Measurements from ENCODE around the gene TSR2.

The TSR2 gene

GRCh38 chrX:54439960-54440871 lies at the start of gene TSR2:
TSS of gene TSR2 (plus strand) at chrX:54440404. CDS start at chrX:54440422, 18 bp downstream.
- peak within 1 kb of the TSS; percentile 70; the same call in 1 of the 2 replicates for H3K27ac ChIP-seq (ENCODE audit: low read depth, low read length)
- no peaks in the 10 kb centered on the region for H3K27me3 ChIP-seq (ENCODE audit: control insufficient read depth, insufficient read depth, low read length)
- H3K9me3 ChIP-seq (ENCODE audit: control insufficient read depth, insufficient read depth, low read depth, low read length) = no peaks in the 10 kb centered on the region; the same call in 1 of the 2 replicates
- H3K4me3 ChIP-seq (ENCODE audit: low read depth, low read length) = peak within 1 kb of the TSS; percentile 90
- H3K36me3 ChIP-seq (ENCODE audit: control insufficient read depth, insufficient read depth, low read length) = peaks cover 30% of the 10 kb centered on the region
- H3K4me1 ChIP-seq (ENCODE audit: control insufficient read depth, insufficient read depth, low read length) = no peaks in the 10 kb centered on the region
- H3K9ac ChIP-seq (ENCODE audit: low read length) = peak within 1 kb of the TSS; percentile 91

- H3K27me3 ChIP-seq (ENCODE audit: control insufficient read depth, insufficient read depth, low read length) = no peaks in the 10 kb centered on the region
- peaks cover 3% of the 10 kb centered on the region; the same call in 1 of the 2 replicates for H3K4me1 ChIP-seq (ENCODE audit: control insufficient read depth, insufficient read depth, low read length)
- no peak overlapping the region for H3K27ac ChIP-seq (ENCODE audit: low read depth, low read length)
- no peak overlapping the region for H3K4me3 ChIP-seq (ENCODE audit: low read depth, low read length)
- H3K9me3 ChIP-seq (ENCODE audit: control insufficient read depth, insufficient read depth, low read depth, low read length) = no peaks in the 10 kb centered on the region; the same call in 1 of the 2 replicates
- no peaks in the 10 kb centered on the region for H3K36me3 ChIP-seq (ENCODE audit: control insufficient read depth, insufficient read depth, low read length)
- H3K9ac ChIP-seq (ENCODE audit: low read length) = no peak overlapping the region
These were observed 43.1 kb upstream of the TSR2 start for GRCh38 chrX:54397113-54397512.

- Histone ChIP-seq H3K9me3 (ENCODE audit: control insufficient read depth, insufficient read depth, low read depth, low read length) (no peaks in the 10 kb centered on the region; the same call in 1 of the 2 replicates), H3K27me3 (ENCODE audit: control insufficient read depth, insufficient read depth, low read length) (no peaks in the 10 kb centered on the region), H3K9ac (ENCODE audit: low read length) (no peak overlapping the region), H3K36me3 (ENCODE audit: control insufficient read depth, insufficient read depth, low read length) (no peaks in the 10 kb centered on the region), H3K27ac (ENCODE audit: low read depth, low read length) (no peak overlapping the region), H3K4me3 (ENCODE audit: low read depth, low read length) (no peak overlapping the region), H3K4me1 (ENCODE audit: control insufficient read depth, insufficient read depth, low read length) (no peaks in the 10 kb centered on the region)
These were observed 32.9 kb upstream of the TSR2 start for GRCh38 chrX:54407266-54407665.

- Histone ChIP-seq H3K9ac (ENCODE audit: low read length) (no peak overlapping the region), H3K36me3 (ENCODE audit: control insufficient read depth, insufficient read depth, low read length) (no peaks in the 10 kb centered on the region), H3K4me1 (ENCODE audit: control insufficient read depth, insufficient read depth, low read length) (peaks cover 5% of the 10 kb centered on the region; the same call in 1 of the 2 replicates), H3K9me3 (ENCODE audit: control insufficient read depth, insufficient read depth, low read depth, low read length) (peaks cover 3% of the 10 kb centered on the region; the same call in 1 of the 2 replicates), H3K27me3 (ENCODE audit: control insufficient read depth, insufficient read depth, low read length) (no peaks in the 10 kb centered on the region), H3K27ac (ENCODE audit: low read depth, low read length) (no peak overlapping the region), H3K4me3 (ENCODE audit: low read depth, low read length) (no peak overlapping the region)
These were observed 28.5 kb upstream of the TSR2 start for GRCh38 chrX:54411732-54412131.

- H3K9me3 ChIP-seq (ENCODE audit: control insufficient read depth, insufficient read depth, low read depth, low read length) = peaks cover 3% of the 10 kb centered on the region; the same call in 1 of the 2 replicates
- no peak overlapping the region for H3K9ac ChIP-seq (ENCODE audit: low read length)
- H3K4me3 ChIP-seq (ENCODE audit: low read depth, low read length) = no peak overlapping the region
- no peaks in the 10 kb centered on the region for H3K36me3 ChIP-seq (ENCODE audit: control insufficient read depth, insufficient read depth, low read length)
- no peak overlapping the region for H3K27ac ChIP-seq (ENCODE audit: low read depth, low read length)
- H3K4me1 ChIP-seq (ENCODE audit: control insufficient read depth, insufficient read depth, low read length) = peaks cover 5% of the 10 kb centered on the region; the same call in 1 of the 2 replicates
- H3K27me3 ChIP-seq (ENCODE audit: control insufficient read depth, insufficient read depth, low read length) = no peaks in the 10 kb centered on the region
These were observed 26.5 kb upstream of the TSR2 start for GRCh38 chrX:54413753-54414152.

GRCh38 chrX:54415534-54416350 lies 24.5 kb upstream of the TSR2 start:
- Histone ChIP-seq H3K9ac (ENCODE audit: low read length) (peak overlapping the region; percentile 25), H3K4me1 (ENCODE audit: control insufficient read depth, insufficient read depth, low read length) (peaks cover 5% of the 10 kb centered on the region; the same call in 1 of the 2 replicates), H3K4me3 (ENCODE audit: low read depth, low read length) (peak overlapping the region; percentile 37; the same call in 1 of the 2 replicates), H3K36me3 (ENCODE audit: control insufficient read depth, insufficient read depth, low read length) (no peaks in the 10 kb centered on the region), H3K27me3 (ENCODE audit: control insufficient read depth, insufficient read depth, low read length) (no peaks in the 10 kb centered on the region), H3K27ac (ENCODE audit: low read depth, low read length) (peak overlapping the region; percentile 5; the same call in 1 of the 2 replicates), H3K9me3 (ENCODE audit: control insufficient read depth, insufficient read depth, low read depth, low read length) (peaks cover 3% of the 10 kb centered on the region; the same call in 1 of the 2 replicates)

GRCh38 chrX:54416965-54417364 lies 23.2 kb upstream of the TSR2 start:
- Histone ChIP-seq H3K27ac (ENCODE audit: low read depth, low read length) (no peak overlapping the region), H3K36me3 (ENCODE audit: control insufficient read depth, insufficient read depth, low read length) (no peaks in the 10 kb centered on the region), H3K4me3 (ENCODE audit: low read depth, low read length) (no peak overlapping the region), H3K9ac (ENCODE audit: low read length) (no peak overlapping the region), H3K27me3 (ENCODE audit: control insufficient read depth, insufficient read depth, low read length) (no peaks in the 10 kb centered on the region), H3K9me3 (ENCODE audit: control insufficient read depth, insufficient read depth, low read depth, low read length) (peaks cover 3% of the 10 kb centered on the region; the same call in 1 of the 2 replicates), H3K4me1 (ENCODE audit: control insufficient read depth, insufficient read depth, low read length) (peaks cover 5% of the 10 kb centered on the region; the same call in 1 of the 2 replicates)

GRCh38 chrX:54419559-54420302 lies 20.5 kb upstream of the TSR2 start:
- no peak overlapping the region for H3K27ac ChIP-seq (ENCODE audit: low read depth, low read length)
- peaks cover 5% of the 10 kb centered on the region; the same call in 1 of the 2 replicates for H3K4me1 ChIP-seq (ENCODE audit: control insufficient read depth, insufficient read depth, low read length)
- H3K4me3 ChIP-seq (ENCODE audit: low read depth, low read length) = no peak overlapping the region
- H3K9ac ChIP-seq (ENCODE audit: low read length) = no peak overlapping the region
- no peaks in the 10 kb centered on the region for H3K27me3 ChIP-seq (ENCODE audit: control insufficient read depth, insufficient read depth, low read length)
- H3K9me3 ChIP-seq (ENCODE audit: control insufficient read depth, insufficient read depth, low read depth, low read length) = peaks cover 3% of the 10 kb centered on the region; the same call in 1 of the 2 replicates
- H3K36me3 ChIP-seq (ENCODE audit: control insufficient read depth, insufficient read depth, low read length) = no peaks in the 10 kb centered on the region

GRCh38 chrX:54422168-54422567 lies 18.0 kb upstream of the TSR2 start:
- Histone ChIP-seq H3K27me3 (ENCODE audit: control insufficient read depth, insufficient read depth, low read length) (no peaks in the 10 kb centered on the region), H3K9ac (ENCODE audit: low read length) (no peak overlapping the region), H3K4me1 (ENCODE audit: control insufficient read depth, insufficient read depth, low read length) (no peaks in the 10 kb centered on the region), H3K9me3 (ENCODE audit: control insufficient read depth, insufficient read depth, low read depth, low read length) (peaks cover 2% of the 10 kb centered on the region; the same call in 1 of the 2 replicates), H3K36me3 (ENCODE audit: control insufficient read depth, insufficient read depth, low read length) (no peaks in the 10 kb centered on the region), H3K27ac (ENCODE audit: low read depth, low read length) (no peak overlapping the region), H3K4me3 (ENCODE audit: low read depth, low read length) (no peak overlapping the region)

GRCh38 chrX:54423161-54423888 lies 16.9 kb upstream of the TSR2 start:
- H3K4me3 ChIP-seq (ENCODE audit: low read depth, low read length) = peak overlapping the region; percentile 16; the same call in 1 of the 2 replicates
- H3K4me1 ChIP-seq (ENCODE audit: control insufficient read depth, insufficient read depth, low read length) = no peaks in the 10 kb centered on the region
- no peak overlapping the region for H3K9ac ChIP-seq (ENCODE audit: low read length)
- no peaks in the 10 kb centered on the region for H3K27me3 ChIP-seq (ENCODE audit: control insufficient read depth, insufficient read depth, low read length)
- no peaks in the 10 kb centered on the region for H3K36me3 ChIP-seq (ENCODE audit: control insufficient read depth, insufficient read depth, low read length)
- peaks cover 2% of the 10 kb centered on the region; the same call in 1 of the 2 replicates for H3K9me3 ChIP-seq (ENCODE audit: control insufficient read depth, insufficient read depth, low read depth, low read length)
- no peak overlapping the region for H3K27ac ChIP-seq (ENCODE audit: low read depth, low read length)

Measured in HUES6 (cell line).